ENCODE measurements around the gene NEDD4L.

DNA sequence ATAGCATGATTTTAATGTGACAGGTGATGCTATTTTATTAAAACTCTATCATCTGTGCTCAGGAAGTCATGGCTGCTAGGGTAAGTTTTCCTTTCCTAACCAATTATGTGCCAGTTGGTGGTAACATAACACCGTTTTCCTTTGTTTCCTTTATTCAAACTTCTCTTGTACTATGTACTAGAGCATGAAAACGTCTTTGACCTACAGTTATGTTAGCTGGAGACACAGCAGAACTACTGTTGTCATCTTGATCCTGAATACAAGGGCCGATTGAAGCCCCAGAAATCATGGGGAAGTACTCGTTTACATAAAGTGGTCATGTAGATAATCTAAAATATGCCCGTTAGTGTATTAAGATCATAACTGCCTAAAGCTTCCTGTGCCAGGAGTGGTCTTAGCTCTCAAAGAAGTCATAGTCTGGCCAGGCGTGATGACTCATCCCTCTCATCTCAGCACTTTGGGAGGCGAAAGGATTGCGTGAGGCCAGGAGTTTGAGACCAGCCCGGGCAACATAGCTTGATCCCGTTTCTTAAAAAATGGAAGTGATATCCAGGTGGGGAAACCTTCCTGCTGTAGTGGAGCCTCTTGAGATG, 20.5 kb downstream of the NEDD4L start:
- TF ChIP-seq, protein P1, sequence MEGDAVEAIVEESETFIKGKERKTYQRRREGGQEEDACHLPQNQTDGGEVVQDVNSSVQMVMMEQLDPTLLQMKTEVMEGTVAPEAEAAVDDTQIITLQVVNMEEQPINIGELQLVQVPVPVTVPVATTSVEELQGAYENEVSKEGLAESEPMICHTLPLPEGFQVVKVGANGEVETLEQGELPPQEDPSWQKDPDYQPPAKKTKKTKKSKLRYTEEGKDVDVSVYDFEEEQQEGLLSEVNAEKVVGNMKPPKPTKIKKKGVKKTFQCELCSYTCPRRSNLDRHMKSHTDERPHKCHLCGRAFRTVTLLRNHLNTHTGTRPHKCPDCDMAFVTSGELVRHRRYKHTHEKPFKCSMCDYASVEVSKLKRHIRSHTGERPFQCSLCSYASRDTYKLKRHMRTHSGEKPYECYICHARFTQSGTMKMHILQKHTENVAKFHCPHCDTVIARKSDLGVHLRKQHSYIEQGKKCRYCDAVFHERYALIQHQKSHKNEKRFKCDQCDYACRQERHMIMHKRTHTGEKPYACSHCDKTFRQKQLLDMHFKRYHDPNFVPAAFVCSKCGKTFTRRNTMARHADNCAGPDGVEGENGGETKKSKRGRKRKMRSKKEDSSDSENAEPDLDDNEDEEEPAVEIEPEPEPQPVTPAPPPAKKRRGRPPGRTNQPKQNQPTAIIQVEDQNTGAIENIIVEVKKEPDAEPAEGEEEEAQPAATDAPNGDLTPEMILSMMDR (conservative IDR thresholded peaks at IDR 0.05; ENCODE audit: low read length): no peak
- no peak for TF ChIP-seq EZH2phosphoT487 (IDR thresholded peaks at IDR 0.05; ENCODE audit: borderline replicate concordance, low read depth, low read length)

Measured in OCI-LY7 (cell line).